GM19438 (cell line): ENCODE results near the gene ATP10D.

Experiments used
- ATAC-seq: cut with Tn5 transposase; IDR thresholded peaks from one replicate; pipeline ENCODE4 v1.9.1; 2021; ENCODE audit warnings: low read depth; ENCODE audit not compliant: unreplicated experiment

Gene ATP10D

GRCh38 chr4:47572981-47573380, 87.9 kb downstream of the ATP10D start:
- no peak for ATAC-seq

DNA sequence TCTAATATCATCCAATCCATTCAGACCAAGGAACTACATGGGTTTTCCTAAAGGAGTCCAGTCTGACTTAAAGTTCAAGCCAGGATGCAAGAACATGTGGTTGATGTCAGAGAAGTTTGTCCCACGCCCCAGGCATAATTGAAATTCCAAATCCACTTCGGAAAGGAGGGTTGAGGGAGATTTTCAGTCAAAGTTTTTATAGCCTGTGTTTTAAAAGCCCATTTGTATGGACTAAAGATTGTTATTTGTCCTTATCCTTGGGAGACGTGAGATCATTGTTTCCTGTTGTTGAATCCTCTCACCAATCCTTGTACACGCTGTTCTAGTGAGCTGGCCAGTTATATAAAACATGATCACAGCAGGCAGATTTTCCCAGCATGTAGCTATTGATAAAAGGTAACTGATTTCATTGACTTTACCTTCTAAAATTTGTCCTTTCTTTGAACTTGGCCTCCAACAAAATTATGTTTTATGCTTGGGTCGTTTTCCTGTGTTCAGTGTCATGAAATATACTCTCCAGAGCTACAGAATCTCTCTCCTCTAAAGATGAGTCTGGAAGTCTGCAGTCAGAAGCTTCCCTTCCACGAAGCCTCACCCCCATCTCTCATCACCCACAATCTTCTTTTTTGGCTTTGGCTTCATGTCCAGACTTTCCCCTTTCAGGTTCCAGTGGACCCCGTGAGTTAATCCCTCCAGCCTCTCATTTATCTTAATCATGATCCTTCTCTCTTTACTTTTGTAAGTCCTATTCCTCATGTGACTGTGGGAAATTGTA, 92.9 kb downstream of the ATP10D start:
- no peak for ATAC-seq

GRCh38 chr4:47579235-47579634, 94.2 kb downstream of the ATP10D start:
- no peak for ATAC-seq

GRCh38 chr4:47590325-47590724, 105.2 kb downstream of the ATP10D start:
- ATAC-seq: no peak

- no peak for ATAC-seq
These were observed 112.6 kb downstream of the ATP10D start for GRCh38 chr4:47597696-47598095.

DNA sequence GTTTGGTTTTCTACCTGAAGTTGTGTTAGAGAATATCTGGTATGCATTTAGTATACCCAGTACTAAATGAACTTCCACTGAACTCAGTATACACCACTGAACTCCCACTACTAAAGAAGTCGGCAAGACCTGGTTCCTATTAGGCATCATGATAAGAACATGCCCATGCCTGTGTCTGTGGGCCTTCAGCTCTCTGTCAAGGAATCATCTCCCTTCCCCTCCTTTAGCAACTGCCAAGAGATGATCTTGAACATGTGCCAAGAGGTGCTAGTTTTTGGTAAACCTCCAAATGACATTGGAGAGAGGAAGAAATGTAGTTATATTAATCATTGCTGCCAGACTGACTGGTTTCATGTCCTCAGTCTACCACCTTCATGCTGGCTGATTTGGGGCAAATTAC, 113.2 kb downstream of the ATP10D start:
- ATAC-seq: no peak

DNA sequence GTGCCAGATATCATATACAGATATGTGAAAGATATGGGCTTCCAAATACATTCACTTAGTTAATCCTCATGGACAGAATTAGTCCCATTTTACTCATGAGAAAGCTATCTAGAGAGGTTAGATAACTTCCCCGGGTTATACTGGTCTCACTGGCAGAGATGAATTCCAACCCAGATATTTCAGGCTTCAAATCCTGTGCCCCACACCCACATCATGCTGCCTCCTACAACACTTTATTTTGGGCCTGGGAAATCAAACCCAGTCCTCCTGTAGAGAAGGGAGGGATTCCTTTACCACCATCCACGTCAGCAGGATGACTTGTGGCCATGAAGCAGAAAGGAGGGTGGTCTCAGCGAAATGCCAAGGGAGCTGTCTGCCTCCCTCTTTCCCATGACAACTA, 113.8 kb downstream of the ATP10D start:
- no peak for ATAC-seq

DNA sequence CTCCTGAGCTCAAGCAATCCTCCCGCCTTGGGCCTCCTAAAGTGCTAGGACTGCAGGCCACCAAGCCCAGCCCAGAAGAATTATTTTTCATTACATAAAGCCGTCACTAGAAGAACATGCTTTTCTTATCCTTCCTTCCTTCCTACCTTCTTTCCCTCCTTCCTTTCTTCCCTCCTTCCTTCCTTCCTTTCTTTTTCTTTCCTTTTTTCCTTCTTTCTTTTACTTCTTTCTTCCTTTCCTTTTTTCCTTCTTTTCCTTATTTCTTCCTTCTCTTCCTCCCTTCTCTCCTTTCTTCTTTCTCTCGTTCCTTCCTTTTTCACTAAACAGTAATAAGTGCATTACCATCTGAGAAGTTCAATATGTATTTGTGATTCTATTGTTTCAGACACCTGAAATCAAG, 121.4 kb downstream of the ATP10D start:
- no peak for ATAC-seq

DNA sequence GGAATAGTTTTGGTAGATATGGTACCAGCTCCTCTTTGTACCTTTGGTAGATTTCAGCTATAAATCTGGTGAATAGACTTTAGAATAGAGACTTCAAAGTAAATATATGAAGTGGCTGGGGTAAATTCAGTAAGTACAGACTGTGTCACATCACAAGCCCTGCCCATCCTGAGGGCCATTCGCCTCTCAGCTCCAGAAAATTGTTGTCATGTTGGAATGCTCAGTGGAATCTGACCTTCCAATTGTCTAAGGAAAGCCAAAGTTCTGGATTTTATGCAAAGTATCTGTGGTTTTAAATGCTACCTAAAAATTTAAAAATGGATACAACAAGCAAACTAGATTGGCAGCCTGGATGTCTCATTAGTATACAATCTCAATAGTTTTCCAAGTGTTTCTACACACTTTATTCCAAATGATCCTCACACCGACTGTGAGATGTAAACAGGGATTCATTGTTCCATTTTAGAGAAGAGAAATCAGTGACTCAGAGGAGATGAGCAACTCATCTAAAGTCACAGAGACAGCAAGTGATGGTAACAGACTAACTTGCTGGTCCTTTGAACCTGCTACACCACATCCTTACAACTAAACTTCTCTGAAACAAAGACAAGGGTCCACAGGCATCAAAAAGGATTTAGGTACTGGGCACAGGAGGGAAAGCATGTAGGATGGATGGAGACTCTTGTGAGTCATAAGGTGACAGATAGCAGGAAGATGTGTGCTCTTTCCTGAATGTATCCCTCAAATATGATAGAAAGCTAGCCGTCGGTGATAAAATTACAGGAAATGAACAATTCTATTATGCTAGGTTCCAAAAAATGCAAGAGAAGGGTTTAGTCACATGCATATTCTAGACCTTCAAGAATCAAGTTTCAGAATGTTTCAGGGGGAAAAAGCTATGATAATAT, 127.3 kb downstream of the ATP10D start:
- ATAC-seq: no peak

GRCh38 chr4:47615385-47615784, 130.3 kb downstream of the ATP10D start:
- ATAC-seq: no peak

- ATAC-seq: peak; percentile 66
These were observed 132.5 kb downstream of the ATP10D start for GRCh38 chr4:47617607-47618006.

- ATAC-seq: no peak
These were observed 134.6 kb downstream of the ATP10D start for GRCh38 chr4:47619691-47620090.

- ATAC-seq: no peak
These were observed 136.1 kb downstream of the ATP10D start for GRCh38 chr4:47621181-47621580.

DNA sequence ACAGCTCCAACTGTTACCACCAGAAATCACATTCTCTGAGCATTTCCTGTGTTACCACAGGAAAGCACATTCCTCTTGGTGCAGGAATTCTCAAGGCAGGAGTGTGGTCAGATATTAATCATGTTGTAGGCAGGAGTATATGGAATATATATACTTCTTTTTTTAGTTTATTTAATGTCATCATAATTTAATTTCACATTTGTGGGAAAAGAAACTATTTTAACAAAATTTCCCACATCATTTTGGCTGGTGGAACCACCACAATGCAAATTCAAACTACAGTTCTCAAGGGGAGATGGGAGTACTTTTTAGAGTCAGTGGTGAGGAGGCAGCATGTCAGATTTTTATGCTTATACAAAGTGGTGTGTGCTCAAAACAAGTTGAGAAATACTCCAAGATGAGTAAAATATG, 139.0 kb downstream of the ATP10D start:
- no peak for ATAC-seq

GRCh38 chr4:47631161-47631560, 146.1 kb downstream of the ATP10D start:
- ATAC-seq: no peak

DNA sequence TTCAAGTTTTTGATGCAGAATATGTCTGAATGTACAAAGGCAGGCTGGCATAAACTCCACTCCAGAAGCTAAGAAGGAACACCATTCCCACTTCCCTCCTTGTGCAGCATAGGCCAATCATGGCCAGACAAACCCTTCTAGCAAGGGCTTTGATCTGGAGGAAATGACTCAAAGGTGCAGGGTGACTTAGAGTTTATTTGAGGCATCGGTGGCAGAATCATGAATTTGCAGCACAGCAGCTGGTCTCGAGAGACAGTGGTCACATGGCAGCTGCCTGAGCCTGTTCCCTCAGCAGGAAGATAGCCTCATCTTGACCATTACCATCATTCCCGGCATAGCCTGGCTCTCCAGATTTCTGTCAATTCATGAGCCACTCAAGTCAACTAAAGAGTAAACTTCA, 154.5 kb downstream of the ATP10D start:
- ATAC-seq: no peak

- ATAC-seq: no peak
These were observed 155.8 kb downstream of the ATP10D start for GRCh38 chr4:47640911-47641310.

GRCh38 chr4:47641755-47642154, 156.7 kb downstream of the ATP10D start:
- no peak for ATAC-seq

DNA sequence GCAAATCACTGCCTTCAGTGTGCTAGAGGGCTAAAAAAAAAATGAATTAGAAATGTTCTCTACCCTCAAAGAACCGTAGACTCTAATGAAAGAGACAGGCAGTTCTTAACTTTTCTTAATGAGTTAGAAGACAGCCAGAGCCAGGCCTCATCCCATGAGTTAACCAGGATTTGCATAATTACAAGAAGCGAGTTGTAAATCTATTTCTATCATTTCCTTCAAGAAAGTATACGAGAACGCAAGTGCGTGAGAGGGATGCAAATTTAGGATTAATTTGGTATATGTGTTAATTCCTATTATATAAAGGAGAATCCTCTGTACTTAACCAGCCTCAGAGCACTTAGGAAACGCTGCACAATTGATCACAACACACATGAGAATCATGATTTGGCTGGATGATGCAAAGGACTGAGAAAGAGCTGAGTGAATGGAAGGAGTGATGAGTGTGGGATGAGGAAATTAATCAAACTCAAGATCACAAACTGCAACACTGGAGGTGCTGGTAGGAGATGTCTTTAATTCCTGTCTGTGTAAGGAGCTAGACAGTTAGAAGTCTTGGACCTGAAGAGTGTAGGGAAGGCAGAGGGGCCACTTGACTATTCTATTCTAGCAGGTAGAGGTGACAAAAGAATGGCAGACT, 157.2 kb downstream of the ATP10D start:
- ATAC-seq: no peak
